Retina (tissue), 1 donor: ENCODE measurements around the gene PLCD3.

Source experiments
- DNase-seq: peaks from one replicate; pipeline ENCODE4 v3.0.0-alpha.2; 2016

The PLCD3 gene

DNA sequence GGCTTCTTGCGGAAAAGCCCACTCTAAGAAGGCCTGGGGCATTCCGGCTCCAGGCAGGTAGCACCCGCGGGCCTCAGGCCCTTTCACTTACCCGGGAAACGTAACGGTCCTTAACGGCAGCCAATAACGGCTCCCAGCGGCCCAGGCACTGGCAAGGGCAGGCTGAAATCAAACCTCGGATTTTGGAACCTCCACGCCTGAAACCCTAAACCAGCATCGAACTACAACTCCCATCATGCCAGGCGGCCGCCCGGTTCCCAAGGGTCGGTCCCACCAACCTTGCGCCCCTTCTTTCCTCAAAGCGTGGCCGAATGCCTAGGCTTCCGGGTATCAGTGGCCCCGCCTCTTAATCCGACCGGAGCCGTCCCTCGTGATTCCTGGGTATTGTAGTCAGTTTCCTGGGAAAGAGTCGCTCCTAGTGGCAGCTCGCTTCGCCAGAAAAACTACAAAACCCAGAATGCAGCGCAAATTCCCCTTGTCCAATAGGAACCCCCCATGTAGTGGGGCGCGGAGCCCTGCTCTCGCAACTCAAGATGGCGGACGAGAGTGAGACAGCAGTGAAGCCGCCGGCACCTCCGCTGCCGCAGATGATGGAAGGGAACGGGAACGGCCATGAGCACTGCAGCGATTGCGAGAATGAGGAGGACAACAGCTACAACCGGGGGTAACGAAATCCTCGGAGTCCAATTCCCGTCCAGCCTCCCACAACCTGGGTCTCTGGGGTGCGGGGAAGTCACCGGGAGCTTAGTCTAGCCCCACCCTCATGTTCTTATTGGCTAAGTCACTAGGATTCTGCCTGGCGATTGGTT, 71.3 kb downstream of the PLCD3 start, which contains the start of gene NMT1:
NMT1 (plus strand) TSS at position 521 of the 809 bp plus-strand sequence; CDS start at position 534, 13 bp downstream.
- peak; percentile 100 for DNase-seq

DNA sequence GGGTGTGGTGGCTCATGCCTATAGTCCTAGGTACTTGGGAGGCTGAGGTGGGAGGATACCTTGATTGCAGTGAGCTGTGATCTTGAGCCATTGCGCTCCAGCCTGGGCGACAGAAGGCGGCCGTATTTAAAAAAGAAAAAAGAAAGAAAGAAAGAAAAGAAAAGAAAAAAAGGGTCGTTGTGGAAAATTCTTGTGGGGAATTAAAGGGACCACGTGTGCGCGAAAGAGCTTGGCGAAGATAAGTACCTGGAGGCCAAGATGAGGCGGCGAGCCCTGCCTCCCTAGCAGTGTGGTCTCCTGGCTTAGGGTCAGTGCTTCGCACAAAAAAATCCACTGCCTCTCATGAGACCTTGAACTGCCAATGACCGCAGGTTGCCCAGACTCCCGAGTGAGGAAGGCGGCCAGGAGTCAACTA, 71.9 kb downstream of the PLCD3 start:
- no peak for DNase-seq
